Calu3 (cell line): Measurements from ENCODE around the gene HGS. TPM values are rescaled to one million over a fixed set of nuclear protein-coding genes. Genes with fewer than 3 reads are reported as not detected.

Experiments
- BruUV-seq: library from RNA; stranded (reverse); fragments of 400-500 nt; replicated peaks from 2 replicates; lab custom pipeline; 2021; lab: Mats Ljungman, UMichigan
- CTCF ChIA-PET: fragments of 300-600 bp; sonication (Branson Sonifier 250); formaldehyde crosslinking; loops from one replicate; lab custom pipeline; 2022; ENCODE audit warnings: antibody characterized with exemption; lab: Charles Lee
- DNase-seq: peaks from one replicate; pipeline ENCODE4 v3.0.0; 2022
- H3K27ac Mint-ChIP-seq: one replicate; pipeline ENCODE4 v1.8.0; 2022; ENCODE audit warnings: mixed read lengths; ENCODE audit not compliant: unreplicated experiment
- H3K27me3 Mint-ChIP-seq: one replicate; pipeline ENCODE4 v1.8.0; 2022; ENCODE audit warnings: mixed read lengths; ENCODE audit not compliant: unreplicated experiment
- H3K36me3 Mint-ChIP-seq: one replicate; pipeline ENCODE4 v1.8.0; 2022; ENCODE audit warnings: mild to moderate bottlenecking, moderate library complexity, mixed read lengths; ENCODE audit not compliant: insufficient read depth, unreplicated experiment
- H3K4me1 Mint-ChIP-seq: one replicate; pipeline ENCODE4 v1.8.0; 2022; ENCODE audit warnings: mild to moderate bottlenecking, low read depth, mixed read lengths; ENCODE audit not compliant: unreplicated experiment
- H3K4me3 Mint-ChIP-seq: one replicate; pipeline ENCODE4 v1.8.0; 2022; ENCODE audit warnings: mild to moderate bottlenecking, low read depth, moderate library complexity, mixed read lengths; ENCODE audit not compliant: unreplicated experiment
- H3K9me3 Mint-ChIP-seq: one replicate; pipeline ENCODE4 v1.8.0; 2022; ENCODE audit warnings: low read depth, mixed read lengths; ENCODE audit not compliant: unreplicated experiment
- CTCF ChIP-seq: fragments of 200-600 bp; IDR thresholded peaks from one replicate; pipeline ENCODE4 v1.8.0; 2022; ENCODE audit warnings: antibody characterized with exemption; ENCODE audit not compliant: unreplicated experiment
- intact Hi-C: fragments of 100-400 bp; cut with micrococcal nuclease; formaldehyde crosslinking; loops from one replicate; pipeline ENCODE4 v1.10.0; 2022; ENCODE audit not compliant: unreplicated experiment
- microRNA-seq: library from miRNA; unstranded; fragments of <30 nt; microRNA quantifications from one replicate; pipeline ENCODE4 v1.2.0, GENCODE V29; 2022
- total RNA-seq: library from RNA; stranded (reverse); gene quantifications from 2 replicates; pipeline ENCODE4 v1.2.3, GENCODE V29; 2022

Gene HGS
- total RNA-seq, 1 experiment from 2014 or later = 160 TPM

GRCh38 chr17:81740395-81740961 lies 56.7 kb downstream of the HGS start:
- Mint-ChIP-seq H3K36me3 (peaks cover 10% of the 10 kb centered on the region), H3K27ac (no peak overlapping the region), H3K4me3 (no peak overlapping the region), H3K4me1 (peaks cover 7% of the 10 kb centered on the region), H3K9me3 (no peaks in the 10 kb centered on the region), H3K27me3 (no peaks in the 10 kb centered on the region)
- intact Hi-C loops = no loop called here
- no peak for TF ChIP-seq CTCF
- no TSS peak for BruUV-seq
- CTCF ChIA-PET = no interaction called here
- DNase-seq = no peak

GRCh38 chr17:81741049-81741593 lies 57.3 kb downstream of the HGS start:
- DNase-seq = no peak
- H3K27ac Mint-ChIP-seq = no peak overlapping the region
- H3K4me1 Mint-ChIP-seq = peaks cover under 1% of the 10 kb centered on the region
- CTCF ChIA-PET = no interaction called here
- H3K27me3 Mint-ChIP-seq = no peaks in the 10 kb centered on the region
- TF ChIP-seq CTCF = no peak
- BruUV-seq = no TSS peak
- intact Hi-C loops = no loop called here
- no peaks in the 10 kb centered on the region for H3K9me3 Mint-ChIP-seq
- peaks cover 5% of the 10 kb centered on the region for H3K36me3 Mint-ChIP-seq
- no peak overlapping the region for H3K4me3 Mint-ChIP-seq

DNA sequence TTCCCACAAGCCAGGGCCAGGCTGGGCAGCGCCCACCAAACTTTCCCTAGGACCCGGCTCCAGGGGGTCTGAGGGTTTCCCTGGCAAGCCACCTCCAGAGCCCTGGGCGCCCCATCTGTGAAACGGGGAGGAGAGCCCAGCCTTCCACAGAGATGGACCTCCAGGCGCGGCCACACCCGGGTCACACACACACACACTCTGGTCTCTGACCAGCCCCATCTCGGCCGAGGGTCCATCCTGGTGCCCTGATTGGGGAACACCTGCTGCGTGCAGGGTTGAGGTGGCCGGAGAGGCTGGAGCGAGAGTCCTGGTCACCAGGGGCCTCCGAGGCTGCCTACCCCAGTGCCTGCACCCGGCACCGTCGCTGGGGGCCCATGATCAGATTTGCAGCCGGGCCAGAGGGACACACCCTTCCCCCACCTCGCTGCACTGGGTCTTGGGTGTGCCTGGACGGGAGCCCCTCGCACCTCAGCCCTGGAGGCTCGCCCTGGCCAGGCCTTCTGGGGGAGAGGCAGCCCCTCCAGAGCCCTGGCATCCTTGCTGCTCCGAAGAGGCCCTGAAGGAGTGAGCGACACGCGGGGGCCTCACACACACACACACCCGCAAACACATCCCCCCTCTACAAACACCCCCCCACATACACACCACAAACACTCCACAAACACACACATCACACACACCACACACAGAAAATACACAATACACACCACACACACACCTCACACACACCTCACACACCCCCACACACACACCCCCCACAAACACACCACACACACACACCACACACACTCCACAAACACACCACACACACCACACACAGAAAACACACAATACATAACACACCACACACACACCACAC lies 58.0 kb downstream of the HGS start:
- intact Hi-C loops = no loop called here
- Mint-ChIP-seq H3K9me3 (no peaks in the 10 kb centered on the region), H3K4me3 (no peak overlapping the region), H3K27me3 (no peaks in the 10 kb centered on the region), H3K36me3 (peaks cover 5% of the 10 kb centered on the region), H3K4me1 (no peaks in the 10 kb centered on the region), H3K27ac (no peak overlapping the region)
- BruUV-seq = no TSS peak
- CTCF ChIA-PET = no interaction called here
- no peak for TF ChIP-seq CTCF
- no peak for DNase-seq

Small RNA genes lying within 50 kb of the gene (microRNA-seq; reads per million reads assigned to microRNA genes)
- 2.8 reads per million for gene MIR6786

Other genes starting within 250 kb of the HGS start
- 2,184 and 2,327 TPM in 2 replicates for gene ACTG1, start 171.2 kb upstream of the HGS start, total RNA-seq
- 5.5 and 7.0 TPM in 2 replicates for gene FSCN2, start 155.6 kb upstream of the HGS start, total RNA-seq
- 39.4 and 39.7 TPM in 2 replicates for gene FAAP100, start 131.7 kb upstream of the HGS start, total RNA-seq
- gene NPLOC4, start 46.9 kb upstream of the HGS start, total RNA-seq = 146 and 149 TPM in 2 replicates
- 2.9 and 4.2 TPM in 2 replicates for gene TSPAN10, start 46.8 kb upstream of the HGS start, total RNA-seq
- not detected in 2 replicates for gene PDE6G, start 27.5 kb upstream of the HGS start, total RNA-seq
- gene OXLD1, start 17.4 kb upstream of the HGS start, total RNA-seq = 36.5 and 39.5 TPM in 2 replicates
- 37.5 and 37.8 TPM in 2 replicates for gene CCDC137, start 17.3 kb upstream of the HGS start, total RNA-seq
- 35.4 and 40.1 TPM in 2 replicates for gene ARL16, start 214 bp upstream of the HGS start, total RNA-seq
- 94.7 and 101 TPM in 2 replicates for gene MRPL12, start 19.4 kb downstream of the HGS start, total RNA-seq
- gene SLC25A10, start 28.3 kb downstream of the HGS start, total RNA-seq = 66.5 and 72.3 TPM in 2 replicates
- 0.78 TPM in 1 of 2 replicates, not detected in the other for gene GCGR, start 120.1 kb downstream of the HGS start, total RNA-seq
- 37.3 and 38.5 TPM in 2 replicates for gene MCRIP1, start 149.3 kb downstream of the HGS start, total RNA-seq
- gene PPP1R27, start 151.0 kb downstream of the HGS start, total RNA-seq = not detected in 2 replicates
- gene P4HB, start 176.5 kb downstream of the HGS start, total RNA-seq = 750 and 777 TPM in 2 replicates
- gene ARHGDIA, start 187.3 kb downstream of the HGS start, total RNA-seq = 273 and 288 TPM in 2 replicates
- gene ALYREF, start 207.6 kb downstream of the HGS start, total RNA-seq = 118 and 122 TPM in 2 replicates
- 110 and 113 TPM in 2 replicates for gene ANAPC11, start 207.7 kb downstream of the HGS start, total RNA-seq
- 0.27 and 0.47 TPM in 2 replicates for gene NPB, start 218.2 kb downstream of the HGS start, total RNA-seq
- gene PCYT2, start 227.4 kb downstream of the HGS start, total RNA-seq = 58.4 and 60.9 TPM in 2 replicates
- 50.3 and 56.0 TPM in 2 replicates for gene SIRT7, start 234.2 kb downstream of the HGS start, total RNA-seq
- 36.1 and 37.9 TPM in 2 replicates for gene MAFG, start 243.7 kb downstream of the HGS start, total RNA-seq